ENCODE results near the gene MCOLN1.
A peak's percentile ranks its signal among the peaks of the same experiment; 100 is the strongest.

MCOLN1 gene

GRCh38 chr19:7542556-7543348 lies 20.3 kb downstream of the MCOLN1 start:
- no peak for DNase-seq (ENCODE audit: low read depth in 1 of 2, low spot score in 1 of 2)
- TF ChIP-seq JUND (IDR thresholded peaks at IDR 0.05; ENCODE audit: low read depth): no peak
- in situ Hi-C loops (cut with HindIII; ENCODE audit: low pct_unique_long_range_greater_than_20kb, low sequenced_read_pairs): no loop called here

- DNase-seq (ENCODE audit: low read depth in 1 of 2, low spot score in 1 of 2): no peak
- in situ Hi-C loops (cut with HindIII; ENCODE audit: low pct_unique_long_range_greater_than_20kb, low sequenced_read_pairs): no loop called here
- no peak for TF ChIP-seq JUND (IDR thresholded peaks at IDR 0.05; ENCODE audit: low read depth)
Measured at GRCh38 chr19:7544626-7545025, 22.2 kb downstream of the MCOLN1 start.

GRCh38 chr19:7545300-7545699 lies 22.9 kb downstream of the MCOLN1 start:
- no peak for TF ChIP-seq JUND (IDR thresholded peaks at IDR 0.05; ENCODE audit: low read depth)
- DNase-seq (ENCODE audit: low read depth in 1 of 2, low spot score in 1 of 2): no peak
- in situ Hi-C loops (cut with HindIII; ENCODE audit: low pct_unique_long_range_greater_than_20kb, low sequenced_read_pairs): no loop called here

GRCh38 chr19:7545904-7546303 lies 23.5 kb downstream of the MCOLN1 start:
- no peak for TF ChIP-seq JUND (IDR thresholded peaks at IDR 0.05; ENCODE audit: low read depth)
- DNase-seq (ENCODE audit: low read depth in 1 of 2, low spot score in 1 of 2): no peak
- in situ Hi-C loops (cut with HindIII; ENCODE audit: low pct_unique_long_range_greater_than_20kb, low sequenced_read_pairs): no loop called here

- in situ Hi-C loops (cut with HindIII; ENCODE audit: low pct_unique_long_range_greater_than_20kb, low sequenced_read_pairs): no loop called here
- no peak for TF ChIP-seq JUND (IDR thresholded peaks at IDR 0.05; ENCODE audit: low read depth)
- no peak for DNase-seq (ENCODE audit: low read depth in 1 of 2, low spot score in 1 of 2)
Measured at GRCh38 chr19:7547159-7547558, 24.7 kb downstream of the MCOLN1 start.

GRCh38 chr19:7549429-7550148 lies 27.2 kb downstream of the MCOLN1 start:
- in situ Hi-C loops (cut with HindIII; ENCODE audit: low pct_unique_long_range_greater_than_20kb, low sequenced_read_pairs): no loop called here
- TF ChIP-seq JUND (IDR thresholded peaks at IDR 0.05; ENCODE audit: low read depth): no peak
- no peak for DNase-seq (ENCODE audit: low read depth in 1 of 2, low spot score in 1 of 2)

GRCh38 chr19:7550169-7550770 lies 27.8 kb downstream of the MCOLN1 start:
- DNase-seq (ENCODE audit: low read depth in 1 of 2, low spot score in 1 of 2): no peak
- TF ChIP-seq JUND (IDR thresholded peaks at IDR 0.05; ENCODE audit: low read depth): no peak
- in situ Hi-C loops (cut with HindIII; ENCODE audit: low pct_unique_long_range_greater_than_20kb, low sequenced_read_pairs): no loop called here

GRCh38 chr19:7550987-7551761 lies 28.8 kb downstream of the MCOLN1 start:
- no peak for TF ChIP-seq JUND (IDR thresholded peaks at IDR 0.05; ENCODE audit: low read depth)
- DNase-seq (ENCODE audit: low read depth in 1 of 2, low spot score in 1 of 2): peak; percentile 46 to 70
- in situ Hi-C loops (cut with HindIII; ENCODE audit: low pct_unique_long_range_greater_than_20kb, low sequenced_read_pairs): no loop called here

- DNase-seq (ENCODE audit: low read depth in 1 of 2, low spot score in 1 of 2): no peak
- in situ Hi-C loops (cut with HindIII; ENCODE audit: low pct_unique_long_range_greater_than_20kb, low sequenced_read_pairs): no loop called here
- TF ChIP-seq JUND (IDR thresholded peaks at IDR 0.05; ENCODE audit: low read depth): no peak
Measured at GRCh38 chr19:7552781-7553180, 30.4 kb downstream of the MCOLN1 start.

- TF ChIP-seq JUND (IDR thresholded peaks at IDR 0.05; ENCODE audit: low read depth): no peak
- in situ Hi-C loops (cut with HindIII; ENCODE audit: low pct_unique_long_range_greater_than_20kb, low sequenced_read_pairs): no loop called here
- DNase-seq (ENCODE audit: low read depth in 1 of 2, low spot score in 1 of 2): no peak
Measured at GRCh38 chr19:7554565-7554964, 32.1 kb downstream of the MCOLN1 start.

- peak; percentile 41 to 42 for DNase-seq (ENCODE audit: low read depth in 1 of 2, low spot score in 1 of 2)
- no peak for TF ChIP-seq JUND (IDR thresholded peaks at IDR 0.05; ENCODE audit: low read depth)
- in situ Hi-C loops (cut with HindIII; ENCODE audit: low pct_unique_long_range_greater_than_20kb, low sequenced_read_pairs): no loop called here
Measured at GRCh38 chr19:7554990-7555864, 32.8 kb downstream of the MCOLN1 start.
